HL-60/S4 treated with retinoic acid at 250 ng/mL for 4 days and 3 days (cell line): ENCODE data around the gene SMPD3.

ENCODE experiments used
- in situ Hi-C: fragments of 300-500 bp; cut with MboI; formaldehyde crosslinking; loops from 2 replicates; pipeline ENCODE4 v1.7.0; 2022; ENCODE audit warnings: low sequenced_read_pairs

Gene SMPD3

GRCh38 chr16:68444056-68444657 is 4.2 kb downstream of the SMPD3 start:
- in situ Hi-C loops: no loop called here

GRCh38 chr16:68436581-68436980 is 11.7 kb downstream of the SMPD3 start:
- in situ Hi-C loops: no loop called here

GRCh38 chr16:68434624-68435210 is 13.6 kb downstream of the SMPD3 start:
- in situ Hi-C loops: no loop called here

- in situ Hi-C loops: no loop called here
Observed at GRCh38 chr16:68433316-68433715, 15.0 kb downstream of the SMPD3 start.

GRCh38 chr16:68432701-68433100 is 15.6 kb downstream of the SMPD3 start:
- in situ Hi-C loops: no loop called here

GRCh38 chr16:68429076-68429854 is 19.0 kb downstream of the SMPD3 start:
- in situ Hi-C loops: no loop called here

- in situ Hi-C loops: no loop called here
Observed at GRCh38 chr16:68427649-68428303, 20.5 kb downstream of the SMPD3 start.

- in situ Hi-C loops: no loop called here
Observed at GRCh38 chr16:68426347-68426652, 22.0 kb downstream of the SMPD3 start.

- in situ Hi-C loops: no loop called here
Observed at GRCh38 chr16:68425498-68426346, 22.6 kb downstream of the SMPD3 start.

GRCh38 chr16:68423771-68424170 is 24.5 kb downstream of the SMPD3 start:
- in situ Hi-C loops: no loop called here

- in situ Hi-C loops: no loop called here
Observed at GRCh38 chr16:68422396-68422960, 25.8 kb downstream of the SMPD3 start.

- in situ Hi-C loops: no loop called here
Observed at GRCh38 chr16:68421076-68421475, 27.2 kb downstream of the SMPD3 start.

- in situ Hi-C loops: no loop called here
Observed at GRCh38 chr16:68420366-68420942, 27.9 kb downstream of the SMPD3 start.

GRCh38 chr16:68417711-68418301 is 30.5 kb downstream of the SMPD3 start:
- in situ Hi-C loops: no loop called here

GRCh38 chr16:68416057-68417046 is 32.0 kb downstream of the SMPD3 start:
- in situ Hi-C loops: no loop called here

GRCh38 chr16:68414581-68414980 is 33.7 kb downstream of the SMPD3 start:
- in situ Hi-C loops: no loop called here

GRCh38 chr16:68412061-68412460 is 36.2 kb downstream of the SMPD3 start:
- in situ Hi-C loops: no loop called here

GRCh38 chr16:68411086-68411485 is 37.2 kb downstream of the SMPD3 start:
- in situ Hi-C loops: no loop called here

- in situ Hi-C loops: no loop called here
Observed at GRCh38 chr16:68408967-68409366, 39.3 kb downstream of the SMPD3 start.
